ENCODE data around the gene CAPRIN2.

CAPRIN2 gene

GRCh38 chr12:30757316-30757715, 2.6 kb upstream of the CAPRIN2 start:
- no peak for DNase-seq

GRCh38 chr12:30756074-30756473, 1.3 kb upstream of the CAPRIN2 start:
- no peak for DNase-seq

GRCh38 chr12:30755395-30755762, 628 bp upstream of the CAPRIN2 start:
- DNase-seq, result no peak

- DNase-seq, result no peak
Observed at GRCh38 chr12:30754383-30754749, 385 bp downstream of the CAPRIN2 start.

- DNase-seq, result peak; percentile 53
Observed at GRCh38 chr12:30753751-30754382, 884 bp downstream of the CAPRIN2 start.

GRCh38 chr12:30753233-30753632, 1.5 kb downstream of the CAPRIN2 start:
- DNase-seq, result peak; percentile 40

GRCh38 chr12:30752255-30752654, 2.5 kb downstream of the CAPRIN2 start:
- no peak for DNase-seq

GRCh38 chr12:30748147-30748546, 6.6 kb downstream of the CAPRIN2 start:
- DNase-seq, result no peak

- no peak for DNase-seq
Observed at GRCh38 chr12:30746190-30746589, 8.6 kb downstream of the CAPRIN2 start.

- no peak for DNase-seq
Observed at GRCh38 chr12:30744321-30744720, 10.4 kb downstream of the CAPRIN2 start.

GRCh38 chr12:30740274-30740673, 14.5 kb downstream of the CAPRIN2 start:
- DNase-seq, result no peak

- no peak for DNase-seq
Observed at GRCh38 chr12:30739020-30739419, 15.7 kb downstream of the CAPRIN2 start.

- no peak for DNase-seq
Observed at GRCh38 chr12:30732954-30733637, 21.7 kb downstream of the CAPRIN2 start.

- no peak for DNase-seq
Observed at GRCh38 chr12:30730011-30730410, 24.7 kb downstream of the CAPRIN2 start.

GRCh38 chr12:30729547-30729946, 25.2 kb downstream of the CAPRIN2 start:
- DNase-seq, result no peak

- DNase-seq, result no peak
Observed at GRCh38 chr12:30726647-30727046, 28.1 kb downstream of the CAPRIN2 start.

- DNase-seq, result no peak
Observed at GRCh38 chr12:30725739-30726138, 29.0 kb downstream of the CAPRIN2 start.

- no peak for DNase-seq
Observed at GRCh38 chr12:30719060-30719459, 35.7 kb downstream of the CAPRIN2 start.

GRCh38 chr12:30707613-30708342, 47.0 kb downstream of the CAPRIN2 start:
- DNase-seq, result no peak

- peak; percentile 74 for DNase-seq
Observed at GRCh38 chr12:30706476-30706875, 48.3 kb downstream of the CAPRIN2 start.

GRCh38 chr12:30701056-30701455, 53.7 kb downstream of the CAPRIN2 start:
- no peak for DNase-seq

- no peak for DNase-seq
Observed at GRCh38 chr12:30700216-30700900, 54.4 kb downstream of the CAPRIN2 start.

GRCh38 chr12:30698346-30698745, 56.4 kb downstream of the CAPRIN2 start:
- DNase-seq, result no peak

GRCh38 chr12:30696943-30697342, 57.8 kb downstream of the CAPRIN2 start:
- no peak for DNase-seq
